ENCODE data around the gene GDF9.

The GDF9 gene

GRCh38 chr5:132820162-132820754, 46.0 kb downstream of the GDF9 start:
- peaks cover 72% of the 10 kb centered on the region for H3K27me3 Mint-ChIP-seq (ENCODE audit: low read depth)

GRCh38 chr5:132819468-132819867, 46.8 kb downstream of the GDF9 start:
- TF ChIP-seq CTCF (IDR thresholded peaks at IDR 0.05; ENCODE audit: unreplicated experiment in 3 of 3), result no peak
- Mint-ChIP-seq H3K27ac (no peak overlapping the region), H3K4me3 (no peak overlapping the region), H3K36me3 (ENCODE audit: low read depth) (no peaks in the 10 kb centered on the region), H3K4me1 (peaks cover 13% of the 10 kb centered on the region), H3K27me3 (ENCODE audit: low read depth) (peaks cover 71% of the 10 kb centered on the region), H3K9me3 (no peaks in the 10 kb centered on the region)

More at GRCh38 chr5:132820162-132820754, 46.0 kb downstream of the GDF9 start:
- peak; percentile 82 to 85 (median 84) for TF ChIP-seq CTCF (IDR thresholded peaks at IDR 0.05; ENCODE audit: unreplicated experiment in 3 of 3)
- peaks cover 13% of the 10 kb centered on the region for H3K4me1 Mint-ChIP-seq
- no peaks in the 10 kb centered on the region for H3K36me3 Mint-ChIP-seq (ENCODE audit: low read depth)
- H3K4me3 Mint-ChIP-seq, result peak overlapping the region in 2 of 3 experiments; percentile 9 to 51
- no peaks in the 10 kb centered on the region for H3K9me3 Mint-ChIP-seq
- no peak overlapping the region for H3K27ac Mint-ChIP-seq

- Mint-ChIP-seq H3K4me3 (no peak overlapping the region), H3K27me3 (ENCODE audit: low read depth) (peaks cover 71% of the 10 kb centered on the region), H3K9me3 (no peaks in the 10 kb centered on the region), H3K36me3 (ENCODE audit: low read depth) (no peaks in the 10 kb centered on the region), H3K27ac (peak overlapping the region in 1 of 3 experiments; percentile 15), H3K4me1 (peaks cover 19% of the 10 kb centered on the region)
- TF ChIP-seq CTCF (IDR thresholded peaks at IDR 0.05; ENCODE audit: unreplicated experiment in 3 of 3), result no peak
Observed at GRCh38 chr5:132817011-132817410, 49.3 kb downstream of the GDF9 start.

- peaks cover 72% of the 10 kb centered on the region for H3K27me3 Mint-ChIP-seq (ENCODE audit: low read depth)
- no peaks in the 10 kb centered on the region for H3K36me3 Mint-ChIP-seq (ENCODE audit: low read depth)
- H3K4me3 Mint-ChIP-seq, result no peak overlapping the region
- H3K4me1 Mint-ChIP-seq, result peaks cover 15% of the 10 kb centered on the region
- peak overlapping the region in 1 of 3 experiments; percentile 15 for H3K27ac Mint-ChIP-seq
- H3K9me3 Mint-ChIP-seq, result no peaks in the 10 kb centered on the region
- no peak for TF ChIP-seq CTCF (IDR thresholded peaks at IDR 0.05; ENCODE audit: unreplicated experiment in 3 of 3)
Observed at GRCh38 chr5:132816554-132816953, 49.7 kb downstream of the GDF9 start.

- Mint-ChIP-seq H3K4me3 (no peak overlapping the region), H3K27ac (no peak overlapping the region), H3K27me3 (ENCODE audit: low read depth) (peaks cover 77% of the 10 kb centered on the region)
Observed at GRCh38 chr5:132816083-132816482, 50.2 kb downstream of the GDF9 start.

More at GRCh38 chr5:132816083-132816482, 50.2 kb downstream of the GDF9 start:
- TF ChIP-seq CTCF (IDR thresholded peaks at IDR 0.05; ENCODE audit: unreplicated experiment in 3 of 3), result no peak
- H3K36me3 Mint-ChIP-seq (ENCODE audit: low read depth), result no peaks in the 10 kb centered on the region
- no peaks in the 10 kb centered on the region for H3K9me3 Mint-ChIP-seq
- peaks cover 13% of the 10 kb centered on the region for H3K4me1 Mint-ChIP-seq

Data from nephron (organoid).